Pericardium fibroblast (primary cell): ENCODE measurements around the gene SERPINA7. TPM values are rescaled to one million over a fixed set of nuclear protein-coding genes. Genes with fewer than 3 reads are reported as not detected.

Experiments used
- total RNA-seq: library from RNA; depleted of rRNA; stranded (reverse); fragments of >200 nt; gene quantifications from 2 replicates; pipeline ENCODE4 v1.2.3, GENCODE V29; 2015

Gene SERPINA7, protein sequence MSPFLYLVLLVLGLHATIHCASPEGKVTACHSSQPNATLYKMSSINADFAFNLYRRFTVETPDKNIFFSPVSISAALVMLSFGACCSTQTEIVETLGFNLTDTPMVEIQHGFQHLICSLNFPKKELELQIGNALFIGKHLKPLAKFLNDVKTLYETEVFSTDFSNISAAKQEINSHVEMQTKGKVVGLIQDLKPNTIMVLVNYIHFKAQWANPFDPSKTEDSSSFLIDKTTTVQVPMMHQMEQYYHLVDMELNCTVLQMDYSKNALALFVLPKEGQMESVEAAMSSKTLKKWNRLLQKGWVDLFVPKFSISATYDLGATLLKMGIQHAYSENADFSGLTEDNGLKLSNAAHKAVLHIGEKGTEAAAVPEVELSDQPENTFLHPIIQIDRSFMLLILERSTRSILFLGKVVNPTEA
- total RNA-seq: not detected in 2 replicates

DNA sequence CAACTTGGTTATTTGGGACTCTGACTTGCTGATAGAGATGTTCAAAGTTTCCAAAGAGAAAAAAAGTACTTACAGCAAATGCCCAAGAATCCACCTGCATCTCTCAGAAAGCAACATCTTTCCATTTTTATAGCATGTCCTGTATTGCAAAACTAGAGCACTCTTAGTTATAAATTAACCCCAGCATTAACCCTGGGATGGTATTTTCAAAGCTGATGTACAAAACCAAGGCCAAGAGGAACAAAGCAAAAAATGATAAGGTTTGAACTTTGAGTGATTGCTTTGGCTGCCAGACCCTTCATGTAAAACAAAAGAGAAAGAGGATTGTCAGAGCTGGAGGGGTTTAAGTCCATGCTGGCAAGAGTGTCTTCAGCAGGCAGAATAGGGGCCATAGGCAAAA is at the start of gene SERPINA7:
TSS of gene SERPINA7 (minus strand) at position 103 of the 400 bp plus-strand sequence. CDS start 1,669 bp downstream, outside the sequence.

Other genes with a start within 250 kb of the SERPINA7 start
- 21.9 and 46.1 TPM in 2 replicates for gene NRK, start 216.2 kb downstream of the SERPINA7 start, total RNA-seq
- gene PWWP3B, start 129.6 kb upstream of the SERPINA7 start, total RNA-seq: 5.5 and 11.7 TPM in 2 replicates